ENCODE results near the gene PPARA. TPM values are rescaled to one million over a fixed set of nuclear protein-coding genes. Genes with fewer than 3 reads are reported as not detected.

Gene PPARA
- total RNA-seq, 1 donor from 2014 or later = 23.0 TPM

GRCh38 chr22:46213052-46213451, 62.7 kb downstream of the PPARA start:
- intact Hi-C loops (cut with micrococcal nuclease) = no loop called here
- Mint-ChIP-seq H3K36me3 (ENCODE audit: low read depth) (peaks cover 77% of the 10 kb centered on the region), H3K9me3 (peaks cover 11% of the 10 kb centered on the region), H3K4me1 (no peaks in the 10 kb centered on the region), H3K27me3 (no peaks in the 10 kb centered on the region), H3K27ac (no peak overlapping the region), H3K4me3 (no peak overlapping the region)
- ATAC-seq (ENCODE audit: low read depth) (no peak), DNase-seq (no peak)
- POLR2A ChIA-PET = no interaction called here
- CTCF ChIA-PET = no interaction called here
- TF ChIP-seq, protein P1, sequence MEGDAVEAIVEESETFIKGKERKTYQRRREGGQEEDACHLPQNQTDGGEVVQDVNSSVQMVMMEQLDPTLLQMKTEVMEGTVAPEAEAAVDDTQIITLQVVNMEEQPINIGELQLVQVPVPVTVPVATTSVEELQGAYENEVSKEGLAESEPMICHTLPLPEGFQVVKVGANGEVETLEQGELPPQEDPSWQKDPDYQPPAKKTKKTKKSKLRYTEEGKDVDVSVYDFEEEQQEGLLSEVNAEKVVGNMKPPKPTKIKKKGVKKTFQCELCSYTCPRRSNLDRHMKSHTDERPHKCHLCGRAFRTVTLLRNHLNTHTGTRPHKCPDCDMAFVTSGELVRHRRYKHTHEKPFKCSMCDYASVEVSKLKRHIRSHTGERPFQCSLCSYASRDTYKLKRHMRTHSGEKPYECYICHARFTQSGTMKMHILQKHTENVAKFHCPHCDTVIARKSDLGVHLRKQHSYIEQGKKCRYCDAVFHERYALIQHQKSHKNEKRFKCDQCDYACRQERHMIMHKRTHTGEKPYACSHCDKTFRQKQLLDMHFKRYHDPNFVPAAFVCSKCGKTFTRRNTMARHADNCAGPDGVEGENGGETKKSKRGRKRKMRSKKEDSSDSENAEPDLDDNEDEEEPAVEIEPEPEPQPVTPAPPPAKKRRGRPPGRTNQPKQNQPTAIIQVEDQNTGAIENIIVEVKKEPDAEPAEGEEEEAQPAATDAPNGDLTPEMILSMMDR (IDR thresholded peaks at IDR 0.05) = no peak

DNA sequence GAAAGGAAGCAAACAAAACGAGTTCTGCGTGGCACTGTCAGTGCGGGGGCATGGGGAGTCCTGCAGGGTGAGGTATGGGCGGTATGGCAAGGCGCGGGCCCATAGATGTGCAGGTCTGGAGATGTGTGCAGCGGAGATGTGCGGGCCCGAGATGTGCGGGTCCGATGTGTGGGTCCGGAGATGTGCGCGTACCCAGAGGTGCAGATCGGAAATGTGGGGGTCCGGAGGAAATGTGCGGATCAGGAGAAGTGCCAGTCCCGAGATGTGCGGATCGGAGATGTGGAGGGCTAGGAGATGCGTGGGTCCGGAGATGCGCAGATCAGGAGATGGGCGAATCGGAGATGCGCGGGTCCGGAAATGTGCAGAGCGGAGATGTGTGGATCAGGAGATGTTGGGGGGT, 63.8 kb downstream of the PPARA start:
- Mint-ChIP-seq H3K9me3 (peaks cover 3% of the 10 kb centered on the region), H3K4me3 (no peak overlapping the region), H3K27ac (no peak overlapping the region), H3K4me1 (no peaks in the 10 kb centered on the region), H3K36me3 (ENCODE audit: low read depth) (peaks cover 76% of the 10 kb centered on the region), H3K27me3 (no peaks in the 10 kb centered on the region)
- DNase-seq (no peak), ATAC-seq (ENCODE audit: low read depth) (no peak)
- TF ChIP-seq, protein P1 (IDR thresholded peaks at IDR 0.05) = no peak
- intact Hi-C loops (cut with micrococcal nuclease) = no loop called here
- CTCF ChIA-PET = no interaction called here
- POLR2A ChIA-PET = no interaction called here

DNA sequence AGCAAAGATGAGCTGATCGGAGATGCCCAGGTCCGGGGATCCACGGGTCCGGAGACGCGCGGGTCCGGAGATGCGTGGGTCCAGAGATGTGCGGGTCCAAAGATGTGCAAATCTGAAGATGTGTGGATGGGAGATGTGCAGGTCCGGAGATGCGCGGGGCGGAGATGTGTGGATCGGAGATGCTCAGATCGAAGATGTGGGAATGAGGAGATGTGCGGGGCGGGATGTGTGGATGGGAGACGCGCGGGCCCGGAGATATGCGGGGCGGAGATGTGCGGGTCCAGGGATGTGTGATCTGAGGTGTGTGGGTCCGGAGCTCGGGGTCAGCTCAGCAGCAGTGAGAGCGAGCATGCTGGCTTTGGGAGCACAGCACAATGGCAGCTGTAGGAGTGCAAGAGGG, 64.3 kb downstream of the PPARA start:
- POLR2A ChIA-PET = no interaction called here
- Mint-ChIP-seq H3K36me3 (ENCODE audit: low read depth) (peaks cover 76% of the 10 kb centered on the region), H3K4me1 (peaks cover 1% of the 10 kb centered on the region), H3K4me3 (no peak overlapping the region), H3K27ac (no peak overlapping the region), H3K27me3 (no peaks in the 10 kb centered on the region), H3K9me3 (no peaks in the 10 kb centered on the region)
- ATAC-seq (ENCODE audit: low read depth) (no peak), DNase-seq (no peak)
- TF ChIP-seq, protein P1 (IDR thresholded peaks at IDR 0.05) = no peak
- intact Hi-C loops (cut with micrococcal nuclease) = no loop called here
- CTCF ChIA-PET = no interaction called here

DNA sequence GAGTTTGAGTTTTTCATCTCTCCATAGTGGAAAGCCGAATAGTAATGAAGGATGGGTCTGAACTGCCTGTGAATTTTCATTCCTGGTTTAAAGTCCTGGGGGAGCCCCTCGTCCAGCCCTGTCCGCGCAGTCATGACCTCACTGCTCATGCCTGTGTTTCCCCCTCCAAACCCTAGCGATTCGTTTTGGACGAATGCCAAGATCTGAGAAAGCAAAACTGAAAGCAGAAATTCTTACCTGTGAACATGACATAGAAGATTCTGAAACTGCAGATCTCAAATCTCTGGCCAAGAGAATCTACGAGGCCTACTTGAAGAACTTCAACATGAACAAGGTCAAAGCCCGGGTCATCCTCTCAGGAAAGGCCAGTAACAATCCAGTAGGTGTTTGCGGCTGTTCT, 69.3 kb downstream of the PPARA start:
- peaks cover 5% of the 10 kb centered on the region for H3K4me1 Mint-ChIP-seq
- no peak for ATAC-seq (ENCODE audit: low read depth)
- H3K4me3 Mint-ChIP-seq = no peak overlapping the region
- CTCF ChIA-PET = no interaction called here
- H3K27me3 Mint-ChIP-seq = no peaks in the 10 kb centered on the region
- peaks cover 61% of the 10 kb centered on the region for H3K36me3 Mint-ChIP-seq (ENCODE audit: low read depth)
- no peak overlapping the region for H3K27ac Mint-ChIP-seq
- TF ChIP-seq, protein P1 (IDR thresholded peaks at IDR 0.05) = no peak
- no peaks in the 10 kb centered on the region for H3K9me3 Mint-ChIP-seq
- no peak for DNase-seq
- POLR2A ChIA-PET = no interaction called here
- intact Hi-C loops (cut with micrococcal nuclease) = no loop called here

DNA sequence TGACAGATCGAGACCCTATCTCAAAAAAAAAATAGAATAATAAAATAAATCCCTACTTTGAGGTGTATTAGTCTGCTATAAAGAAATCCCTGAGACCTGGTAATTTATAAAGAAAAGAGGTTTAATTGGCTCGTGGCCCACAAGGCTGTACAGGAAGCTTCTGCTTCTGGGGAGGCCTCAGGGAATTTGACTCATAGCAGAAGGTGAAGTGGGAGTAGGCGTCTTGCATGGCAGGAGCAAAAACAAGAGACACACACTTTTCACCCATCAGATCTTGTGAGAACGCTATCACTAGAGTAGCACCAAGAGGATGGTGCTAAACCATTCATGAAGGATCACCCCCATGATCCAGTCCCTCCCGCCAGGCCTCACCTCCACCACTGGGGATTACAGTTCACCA, 70.6 kb downstream of the PPARA start:
- CTCF ChIA-PET = no interaction called here
- DNase-seq (no peak), ATAC-seq (ENCODE audit: low read depth) (peak; percentile 74)
- Mint-ChIP-seq H3K4me1 (peaks cover 5% of the 10 kb centered on the region), H3K27ac (peak overlapping the region; percentile 63), H3K27me3 (no peaks in the 10 kb centered on the region), H3K36me3 (ENCODE audit: low read depth) (peaks cover 60% of the 10 kb centered on the region), H3K4me3 (no peak overlapping the region), H3K9me3 (no peaks in the 10 kb centered on the region)
- POLR2A ChIA-PET = no interaction called here
- TF ChIP-seq, protein P1 (IDR thresholded peaks at IDR 0.05) = no peak
- intact Hi-C loops (cut with micrococcal nuclease) = no loop called here

Data from activated B cell treated with CpG ODN at 0.5 μM for 24 hours (primary cell).